GM18511 (cell line): ENCODE measurements around the gene TMPRSS9.
"Not testable (repeated sequence)": the region's sequence is repeated elsewhere in the genome, so short reads cannot be mapped to it uniquely, and the experiment has no call there.

Experiments
- ATAC-seq: cut with Tn5 transposase; IDR thresholded peaks from one replicate; pipeline ENCODE4 v1.9.1; 2021; ENCODE audit warnings: mild to moderate bottlenecking, moderate library complexity; ENCODE audit not compliant: unreplicated experiment

The TMPRSS9 gene

DNA sequence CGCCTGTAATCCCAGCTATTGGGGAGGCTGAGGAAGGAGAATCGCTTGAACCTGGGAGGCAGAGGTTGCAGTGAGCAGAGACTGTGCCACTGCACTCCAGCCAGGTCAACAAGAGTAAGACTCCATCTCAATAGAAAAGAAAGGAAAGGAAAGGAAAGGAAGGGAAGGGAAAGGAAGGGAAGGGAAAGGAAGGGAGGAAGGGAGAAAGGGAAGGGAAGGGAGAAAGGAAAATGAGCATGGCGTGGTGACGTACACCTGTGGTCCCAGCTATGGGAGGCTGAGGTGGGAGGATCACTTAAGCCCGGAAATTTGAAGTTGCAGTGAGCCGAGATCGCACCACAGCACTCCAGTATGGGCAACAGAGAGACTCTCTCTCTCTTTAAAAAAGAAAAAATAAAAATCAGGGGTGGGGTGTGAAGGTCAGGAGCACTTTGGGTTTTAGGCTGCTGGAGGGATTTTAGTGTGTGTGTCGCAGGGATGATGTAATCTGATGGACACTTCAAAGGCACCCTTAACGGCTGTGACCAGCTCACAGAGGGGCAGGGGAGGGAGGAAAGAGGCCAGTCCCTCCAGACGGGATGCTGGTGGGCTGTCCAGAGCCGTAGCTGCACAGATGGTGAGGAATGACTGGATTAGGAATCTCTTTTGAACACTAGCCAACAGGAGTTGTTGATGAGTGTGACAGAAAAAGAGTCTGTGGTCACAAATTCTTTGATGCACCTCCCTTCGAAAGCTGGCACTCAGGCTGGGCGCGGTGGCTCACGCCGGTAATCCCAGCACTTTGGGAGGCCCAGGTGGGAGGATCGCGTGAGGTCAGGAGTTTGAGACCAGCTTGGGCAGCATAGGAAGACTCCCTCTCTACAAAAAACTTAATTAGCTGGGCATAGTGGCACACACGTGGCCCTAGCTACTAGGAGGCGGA is 27.6 kb downstream of the TMPRSS9 start:
- ATAC-seq: no peak

DNA sequence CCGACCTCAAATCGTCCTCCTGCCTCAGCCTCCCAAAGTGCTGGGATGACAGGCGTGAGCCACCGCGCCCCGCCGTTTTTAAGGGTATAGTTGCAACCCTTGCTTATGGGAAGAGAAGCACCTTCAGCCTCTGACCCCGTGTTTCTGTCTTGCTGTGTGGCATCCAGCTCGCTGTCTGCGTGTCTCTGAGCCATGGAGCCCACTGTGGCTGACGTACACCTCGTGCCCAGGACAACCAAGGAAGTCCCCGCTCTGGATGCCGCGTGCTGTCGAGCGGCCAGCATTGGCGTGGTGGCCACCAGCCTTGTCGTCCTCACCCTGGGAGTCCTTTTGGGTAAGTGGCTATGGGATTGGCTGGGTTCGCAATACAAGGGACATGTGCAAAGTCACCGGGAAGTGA is 29.5 kb downstream of the TMPRSS9 start:
- ATAC-seq: no peak

DNA sequence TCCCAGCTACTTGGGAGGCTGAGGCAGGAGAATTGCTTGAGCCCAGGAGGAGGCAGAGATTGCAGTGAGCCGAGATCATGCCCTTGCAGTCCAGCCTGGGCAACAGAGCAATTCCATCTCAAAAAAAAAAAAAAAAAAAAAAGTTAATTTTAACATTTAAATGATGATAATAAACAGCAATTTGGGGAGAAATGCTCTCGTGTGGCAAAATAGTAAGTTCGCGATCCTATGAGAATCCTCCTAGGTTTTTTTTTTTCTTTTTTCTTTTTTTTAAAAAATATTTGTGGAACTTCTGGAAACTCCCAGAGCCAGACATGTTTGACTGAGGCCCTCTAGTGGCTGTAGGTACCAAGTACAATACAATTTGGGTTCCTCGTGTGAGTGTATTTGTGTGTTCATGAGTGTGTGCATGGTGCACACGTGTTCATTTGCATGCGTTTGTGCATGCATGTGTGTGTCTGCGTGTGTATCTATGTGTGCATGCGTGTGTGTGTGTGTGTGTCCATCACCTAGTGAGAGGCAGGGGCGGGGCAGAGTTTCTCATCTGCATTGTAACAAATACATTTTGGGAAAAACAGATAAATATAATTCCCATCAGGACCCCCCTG is 31.2 kb downstream of the TMPRSS9 start:
- no peak for ATAC-seq

DNA sequence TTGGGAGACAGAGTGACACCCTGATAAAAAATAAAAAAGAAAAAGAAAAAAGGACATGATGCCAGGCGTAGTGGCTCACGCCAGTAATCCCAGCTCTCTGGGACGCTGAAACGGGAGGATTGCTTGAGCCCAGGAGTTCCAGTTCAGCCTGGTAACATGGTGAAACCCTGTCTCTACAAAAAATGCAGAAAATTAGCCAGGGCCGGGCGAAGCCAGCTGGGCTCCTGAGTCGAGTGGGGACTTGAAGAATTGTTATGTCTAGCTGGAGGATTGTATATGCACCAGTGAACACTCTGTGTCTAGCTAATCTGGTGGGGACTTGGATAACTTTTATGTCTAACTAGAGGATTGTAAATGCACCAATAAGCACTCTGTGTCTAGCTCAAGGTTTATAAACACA is 32.3 kb downstream of the TMPRSS9 start:
- ATAC-seq: no peak

DNA sequence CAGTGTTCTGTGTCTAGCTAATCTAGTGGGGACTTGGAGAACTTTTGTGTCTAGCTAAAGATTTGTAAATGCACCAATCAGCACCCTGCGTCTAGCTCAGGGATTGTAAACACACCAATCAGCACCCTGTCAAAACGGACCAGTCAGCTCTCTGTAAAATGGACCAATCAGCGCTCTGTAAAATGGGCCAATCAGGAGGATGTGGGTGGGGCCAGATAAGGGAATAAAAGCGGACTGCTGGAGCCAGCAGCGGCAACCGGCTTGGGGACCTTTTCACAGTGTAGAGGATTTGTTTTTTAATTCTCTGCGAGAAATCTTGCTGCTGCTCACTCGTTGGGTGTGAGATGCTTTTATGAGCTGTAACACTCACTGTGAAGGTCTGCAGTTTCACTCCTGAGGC is 32.8 kb downstream of the TMPRSS9 start:
- not testable (repeated sequence) for ATAC-seq

DNA sequence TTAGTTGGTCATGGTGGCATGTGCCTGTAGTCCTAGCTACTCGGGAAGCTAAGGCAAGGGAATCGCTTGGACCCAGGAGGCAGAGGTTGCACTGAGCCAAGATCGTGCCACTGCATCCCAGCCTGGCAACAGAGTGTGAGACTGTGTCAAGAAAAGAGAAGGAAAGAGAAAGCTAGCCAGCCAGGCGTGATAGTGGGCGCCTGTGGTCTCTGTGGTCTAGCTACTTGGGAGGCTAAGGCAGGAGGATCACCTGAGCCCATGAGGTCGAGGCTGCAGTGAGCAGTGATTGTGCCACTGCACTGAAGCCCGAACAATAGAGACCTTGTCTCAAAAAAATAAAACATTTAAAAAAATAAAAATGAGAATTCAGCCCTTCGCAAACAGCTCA is 34.0 kb downstream of the TMPRSS9 start:
- ATAC-seq: no peak

DNA sequence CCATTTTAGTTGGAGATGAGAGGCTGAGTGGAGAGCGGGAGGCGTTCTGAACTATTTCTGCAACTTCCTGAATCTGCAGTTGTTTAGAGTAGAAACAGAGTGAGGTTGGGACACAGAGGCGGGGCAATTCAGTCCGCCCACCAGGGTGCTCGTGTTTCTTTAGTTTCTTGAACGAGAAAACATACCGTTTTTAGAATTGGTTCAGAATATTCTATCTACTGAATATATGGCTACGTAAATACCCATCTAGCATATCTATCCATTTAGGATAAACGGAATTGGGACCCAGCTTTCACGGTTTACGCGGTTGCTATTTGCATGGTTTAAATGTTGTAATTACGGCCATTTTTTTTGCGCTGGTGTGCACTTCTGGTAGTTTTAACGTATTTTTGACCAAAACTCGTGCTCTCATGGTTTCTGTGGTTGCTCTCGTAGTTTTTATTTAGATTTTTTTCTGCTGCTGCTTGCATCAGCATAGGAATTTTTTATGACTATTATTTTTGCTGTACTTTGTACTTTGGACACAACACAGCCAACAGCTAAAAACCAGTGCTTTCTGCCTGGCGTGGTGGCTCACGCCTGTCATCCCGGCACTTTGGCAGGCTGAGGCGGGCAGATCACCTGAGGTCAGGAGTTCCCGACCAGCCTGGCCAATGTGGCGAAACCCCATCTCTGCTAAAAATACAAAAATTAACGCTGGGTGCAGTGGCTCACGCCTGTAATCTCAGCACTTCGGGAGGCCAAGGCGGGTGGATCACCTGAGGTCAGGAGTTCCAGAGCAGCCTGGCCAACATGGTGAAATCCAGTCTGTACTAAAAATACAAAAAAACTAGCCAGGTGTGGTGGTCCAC is 34.6 kb downstream of the TMPRSS9 start:
- ATAC-seq: no peak

DNA sequence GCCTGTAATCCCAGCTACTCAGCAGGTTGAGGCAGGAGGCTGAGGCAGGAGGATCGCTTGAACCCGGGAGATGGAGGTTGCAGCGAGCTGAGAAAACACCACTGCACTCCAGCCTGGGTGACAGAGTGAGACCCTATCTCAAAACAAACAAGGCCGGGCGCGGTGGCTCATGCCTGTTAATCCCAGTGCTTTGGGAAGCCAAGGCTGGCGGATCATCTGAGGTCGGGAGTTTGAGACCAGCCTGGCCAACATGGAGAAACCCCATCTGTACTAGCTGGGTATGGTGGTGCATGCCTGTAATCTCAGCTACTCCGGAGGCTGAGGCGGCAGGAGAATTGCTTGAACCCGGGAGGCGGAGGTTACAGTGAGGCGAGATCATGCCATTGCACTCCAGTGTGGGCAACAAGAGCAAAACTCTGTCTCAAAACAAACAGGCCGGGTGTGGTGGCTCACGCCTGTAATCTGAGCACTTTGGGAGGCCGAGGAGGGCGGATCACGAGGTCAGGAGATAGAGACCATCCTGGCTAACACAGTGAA is 35.3 kb downstream of the TMPRSS9 start:
- ATAC-seq: not testable (repeated sequence)

DNA sequence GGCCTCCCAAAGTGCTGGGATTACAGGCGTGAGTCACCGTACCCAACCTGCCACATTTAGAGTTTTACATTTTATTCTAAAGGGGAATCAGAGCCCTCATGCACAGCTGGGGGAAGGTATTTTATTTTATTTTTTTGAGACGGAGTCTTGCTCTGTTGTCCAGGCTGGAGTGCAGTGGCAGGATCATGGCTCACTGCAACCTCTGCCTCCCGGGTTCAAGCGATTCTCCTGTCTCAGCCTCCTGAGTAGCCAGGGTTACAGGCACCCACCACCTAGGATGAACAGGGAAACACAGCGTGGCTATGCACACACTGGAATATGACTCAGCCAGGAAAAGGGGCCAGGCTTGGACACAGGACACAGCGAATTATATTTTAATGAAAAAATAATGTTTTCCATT is 37.1 kb downstream of the TMPRSS9 start:
- ATAC-seq: not testable (repeated sequence)

DNA sequence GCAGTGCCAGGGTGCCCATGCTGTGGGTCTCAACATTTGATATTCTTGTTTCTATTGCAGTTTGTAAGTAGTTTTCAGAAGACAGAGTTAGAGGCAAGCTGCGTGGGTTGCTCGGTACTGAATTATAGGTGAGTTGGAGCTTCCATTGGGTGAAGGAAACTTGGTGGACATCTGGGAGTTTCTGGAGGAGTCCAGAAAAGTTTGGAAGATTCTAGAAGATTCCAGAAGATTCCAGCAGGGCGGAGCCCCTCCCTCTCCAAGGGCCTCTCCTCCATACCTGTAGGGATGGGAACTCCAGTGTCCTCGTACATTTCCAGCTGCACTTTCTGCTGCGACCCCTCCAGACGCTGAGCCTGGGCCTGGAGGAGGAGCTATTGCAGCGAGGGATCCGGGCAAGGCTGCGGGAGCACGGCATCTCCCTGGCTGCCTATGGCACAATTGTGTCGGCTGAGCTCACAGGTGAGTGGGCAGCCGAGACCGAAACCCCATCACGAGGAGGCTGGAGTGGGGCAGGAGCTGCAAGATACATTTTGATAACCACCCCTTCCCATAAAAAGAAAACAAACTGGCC is 38.8 kb downstream of the TMPRSS9 start:
- ATAC-seq: no peak

DNA sequence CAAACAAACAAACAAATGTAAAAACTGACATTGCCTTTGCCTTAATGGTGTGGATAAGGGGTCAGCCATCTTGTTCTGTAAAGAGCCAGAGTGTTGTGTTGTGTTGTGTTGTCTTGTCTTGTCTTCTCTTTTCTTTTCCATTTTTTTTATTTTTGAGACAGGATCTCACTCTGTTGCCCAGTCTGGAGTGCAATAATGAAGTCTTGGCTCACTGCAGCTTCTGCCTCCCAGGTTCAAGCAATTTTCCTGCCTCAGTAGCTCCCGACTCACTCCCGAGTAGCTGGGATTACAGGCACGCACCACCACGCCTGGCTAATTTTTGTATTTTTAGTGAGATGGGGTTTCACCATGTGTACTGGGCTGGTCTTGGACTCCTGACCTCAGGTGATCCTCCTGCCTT is 39.5 kb downstream of the TMPRSS9 start:
- ATAC-seq: no peak

DNA sequence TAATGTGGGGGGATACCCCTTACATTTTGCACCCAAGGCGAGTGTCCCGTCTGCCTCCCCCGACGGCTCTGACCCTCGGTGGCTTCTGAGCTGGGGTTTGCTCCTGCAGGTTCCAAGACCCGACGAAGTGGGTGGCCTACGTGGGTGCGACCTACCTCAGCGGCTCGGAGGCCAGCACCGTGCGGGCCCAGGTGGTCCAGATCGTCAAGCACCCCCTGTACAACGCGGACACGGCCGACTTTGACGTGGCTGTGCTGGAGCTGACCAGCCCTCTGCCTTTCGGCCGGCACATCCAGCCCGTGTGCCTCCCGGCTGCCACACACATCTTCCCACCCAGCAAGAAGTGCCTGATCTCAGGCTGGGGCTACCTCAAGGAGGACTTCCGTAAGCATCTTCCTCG is 48.2 kb downstream of the TMPRSS9 start:
- no peak for ATAC-seq

DNA sequence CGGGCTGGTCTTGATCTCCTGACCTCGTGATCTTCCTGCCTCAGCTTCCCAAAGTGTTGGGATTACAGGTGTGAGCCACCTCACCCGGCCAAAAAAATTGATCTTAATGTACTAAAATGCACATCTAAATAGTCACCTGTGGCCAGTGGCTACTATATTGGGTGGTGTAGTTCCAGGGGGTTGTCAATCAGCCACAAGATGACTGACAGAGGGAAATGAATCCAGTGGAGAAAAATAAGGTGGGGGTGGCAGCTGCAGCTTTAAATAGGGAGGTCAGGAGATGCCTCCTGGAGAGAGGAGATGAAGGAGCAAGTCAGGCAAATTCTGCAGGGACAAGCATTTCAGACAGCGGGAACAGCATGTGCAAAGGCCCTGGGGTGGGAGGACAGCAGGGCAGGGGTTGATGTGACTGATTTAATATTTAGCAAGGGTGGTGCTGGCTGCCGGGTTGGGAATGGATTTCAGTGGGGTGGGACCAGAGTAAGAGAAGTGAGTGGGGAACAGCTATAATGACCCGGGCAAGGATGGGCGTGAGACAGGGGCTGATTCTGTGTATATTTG is 49.4 kb downstream of the TMPRSS9 start:
- ATAC-seq: no peak

DNA sequence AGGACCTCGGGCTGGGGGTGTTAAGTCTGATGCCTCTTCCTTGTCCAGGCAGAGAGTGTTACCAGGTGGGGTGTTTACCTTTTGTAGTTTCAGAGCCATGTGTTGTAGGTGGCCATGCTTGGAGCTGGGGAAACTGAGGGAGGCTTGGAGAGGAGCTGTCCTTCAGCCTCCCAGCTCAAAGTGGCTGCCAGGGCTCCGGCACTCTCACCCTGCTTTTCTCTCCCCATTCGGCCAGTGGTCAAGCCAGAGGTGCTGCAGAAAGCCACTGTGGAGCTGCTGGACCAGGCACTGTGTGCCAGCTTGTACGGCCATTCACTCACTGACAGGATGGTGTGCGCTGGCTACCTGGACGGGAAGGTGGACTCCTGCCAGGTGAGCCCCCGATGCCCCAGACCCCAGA is 50.0 kb downstream of the TMPRSS9 start:
- no peak for ATAC-seq

DNA sequence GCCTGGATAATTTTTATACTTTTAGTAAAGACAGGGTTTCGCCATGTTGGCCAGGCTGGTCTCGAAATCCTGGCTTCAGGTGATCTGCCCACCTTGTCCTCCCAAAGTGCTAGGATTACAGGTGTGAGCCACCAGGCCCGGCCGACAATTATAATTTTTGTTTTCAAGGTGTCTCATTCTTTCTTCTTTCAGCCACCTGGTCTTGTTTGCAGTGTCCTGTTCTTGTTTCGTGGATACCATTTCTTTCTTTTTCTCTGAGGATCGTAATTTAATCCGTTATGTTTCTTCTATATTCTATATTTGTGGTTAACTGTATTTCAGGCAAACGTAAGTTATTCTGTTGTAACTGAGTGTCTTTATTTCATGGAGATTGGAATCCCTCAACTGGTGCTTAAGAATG is 51.6 kb downstream of the TMPRSS9 start:
- ATAC-seq: no peak

DNA sequence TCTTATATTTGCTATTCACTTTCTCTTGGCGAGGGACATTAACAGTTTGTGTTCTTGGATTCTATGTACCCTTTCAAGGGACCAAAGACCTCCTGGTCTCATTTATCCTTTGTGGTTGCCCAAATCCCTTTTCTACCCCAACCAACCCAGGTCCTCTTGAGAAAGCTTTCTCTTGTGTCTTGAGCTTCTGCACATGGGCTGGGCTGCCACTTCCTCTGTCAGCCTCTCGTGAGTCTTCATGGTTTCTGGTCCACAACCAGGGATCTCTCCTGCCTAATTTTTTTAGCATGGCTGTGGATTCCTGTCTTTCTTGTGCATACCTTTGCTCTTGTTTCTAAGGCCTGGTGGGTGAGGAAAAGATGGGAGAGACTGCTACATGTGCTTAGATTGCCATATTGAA is 52.4 kb downstream of the TMPRSS9 start:
- ATAC-seq: no peak

DNA sequence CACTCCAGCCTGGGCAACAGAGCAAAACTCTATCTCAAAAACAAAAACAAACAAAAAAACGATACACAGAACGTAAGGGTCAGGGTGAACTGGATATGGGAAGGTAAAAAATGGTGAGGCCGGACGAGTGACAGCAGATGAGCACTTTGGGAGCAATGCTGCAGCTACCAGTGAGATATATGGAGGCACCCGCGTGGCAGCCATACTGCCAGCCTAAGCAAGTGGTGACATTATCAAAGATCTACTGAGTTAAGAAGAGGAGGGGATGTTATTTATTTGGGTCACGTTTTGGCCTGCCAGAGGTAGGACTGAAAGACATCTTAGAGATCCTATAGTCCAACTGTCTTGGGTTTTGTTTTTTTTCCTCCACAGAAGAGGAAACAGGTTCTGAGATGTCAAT is 53.1 kb downstream of the TMPRSS9 start:
- ATAC-seq: no peak

DNA sequence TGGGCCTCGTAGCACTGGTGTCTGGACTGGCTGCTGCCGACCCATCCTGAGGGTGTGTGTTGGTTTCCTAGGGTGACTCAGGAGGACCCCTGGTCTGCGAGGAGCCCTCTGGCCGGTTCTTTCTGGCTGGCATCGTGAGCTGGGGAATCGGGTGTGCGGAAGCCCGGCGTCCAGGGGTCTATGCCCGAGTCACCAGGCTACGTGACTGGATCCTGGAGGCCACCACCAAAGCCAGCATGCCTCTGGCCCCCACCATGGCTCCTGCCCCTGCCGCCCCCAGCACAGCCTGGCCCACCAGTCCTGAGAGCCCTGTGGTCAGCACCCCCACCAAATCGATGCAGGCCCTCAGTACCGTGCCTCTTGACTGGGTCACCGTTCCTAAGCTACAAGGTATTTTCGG is 53.6 kb downstream of the TMPRSS9 start:
- ATAC-seq: no peak

DNA sequence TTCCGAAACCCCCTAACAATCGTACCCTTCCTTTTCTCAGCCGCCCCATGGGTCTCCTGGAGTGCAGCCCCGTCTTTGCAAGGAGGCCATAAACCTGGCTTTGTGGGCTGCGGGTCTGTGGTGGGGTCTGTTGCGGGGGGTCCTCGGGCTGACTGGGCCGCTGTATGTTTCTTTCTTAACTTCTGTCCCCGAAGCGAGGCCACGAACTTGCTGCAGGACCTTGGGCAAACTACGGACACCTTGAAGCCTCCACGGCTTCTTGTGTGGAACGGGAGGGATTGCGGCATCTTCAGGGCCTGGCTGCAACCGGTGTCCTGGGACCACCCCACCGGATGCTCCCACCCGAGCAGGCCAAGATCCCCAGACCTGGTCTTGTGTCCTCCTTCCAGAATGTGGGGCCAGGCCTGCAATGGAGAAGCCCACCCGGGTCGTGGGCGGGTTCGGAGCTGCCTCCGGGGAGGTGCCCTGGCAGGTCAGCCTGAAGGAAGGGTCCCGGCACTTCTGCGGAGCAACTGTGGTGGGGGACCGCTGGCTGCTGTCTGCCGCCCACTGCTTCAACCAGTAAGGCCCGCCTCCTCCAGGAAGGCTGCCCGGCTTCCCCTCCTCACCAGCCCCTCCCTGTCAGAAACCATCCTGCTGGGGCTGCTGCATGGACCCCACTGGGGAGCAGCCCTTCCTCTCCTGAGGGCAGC is 55.4 kb downstream of the TMPRSS9 start:
- ATAC-seq: no peak

DNA sequence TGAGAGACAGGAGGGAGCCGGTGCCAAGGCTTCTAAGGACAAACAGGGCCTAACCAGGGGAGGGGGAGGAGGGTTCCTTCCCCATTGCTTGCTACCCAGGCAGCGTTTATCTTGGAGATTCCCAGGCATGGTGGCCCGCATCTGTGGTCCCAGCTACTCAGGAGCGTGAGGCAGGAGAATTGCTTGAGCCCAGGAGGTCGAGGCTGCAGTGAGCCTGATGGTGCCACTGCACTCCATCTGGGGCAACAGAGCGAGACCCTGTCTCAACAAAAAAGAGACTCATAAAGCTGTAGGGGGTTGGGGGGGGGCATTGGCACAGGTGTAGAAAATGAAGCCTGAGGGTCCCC is 55.9 kb downstream of the TMPRSS9 start:
- no peak for ATAC-seq
